Parietal lobe (tissue), 2 donors: ENCODE results near the gene ITGAL. TPM values are rescaled to one million over a fixed set of nuclear protein-coding genes. Genes with fewer than 3 reads are reported as not detected.

ENCODE experiments used
- small RNA-seq: library from RNA; depleted of rRNA; stranded (forward); fragments of <200 nt; gene quantifications from one replicate; pipeline ENCODE3, GENCODE V24; 2014; ENCODE audit warnings: low replicate concordance
- total RNA-seq: library from RNA; depleted of rRNA; stranded (reverse); fragments of >200 nt; gene quantifications from one replicate; pipeline ENCODE4 v1.2.3, GENCODE V29; 2014

ITGAL gene
- 1.3 TPM for total RNA-seq

DNA sequence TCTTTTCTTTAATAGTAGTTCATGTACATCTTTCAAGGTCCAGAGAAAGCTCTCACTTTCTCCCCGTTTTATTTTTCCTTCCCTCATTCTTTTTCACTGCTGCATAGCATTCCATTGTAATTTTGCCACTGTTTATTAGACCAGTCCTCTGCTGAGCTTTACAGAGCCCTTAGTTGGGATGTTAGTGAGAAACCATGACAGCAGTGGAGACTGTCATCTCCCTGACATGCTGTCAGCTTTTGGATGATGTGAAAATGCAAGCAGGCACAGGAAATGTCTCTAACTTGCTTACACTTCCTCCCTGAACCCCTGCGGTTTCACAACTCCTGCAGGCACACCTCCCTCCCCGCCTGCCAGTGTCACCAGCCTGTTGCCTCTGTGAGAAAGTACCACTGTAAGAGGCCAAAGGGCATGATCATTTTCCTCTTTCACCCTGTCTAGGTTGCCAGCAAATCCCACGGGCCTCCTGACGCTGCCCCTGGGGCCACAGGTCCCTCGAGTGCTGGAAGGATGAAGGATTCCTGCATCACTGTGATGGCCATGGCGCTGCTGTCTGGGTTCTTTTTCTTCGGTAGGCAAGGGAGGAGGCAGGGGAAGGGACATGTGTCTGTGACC lies at the start of gene ITGAL:
ITGAL (plus strand) TSS at position 415 of the 615 bp plus-strand sequence; CDS start at position 511, 96 bp downstream.

DNA sequence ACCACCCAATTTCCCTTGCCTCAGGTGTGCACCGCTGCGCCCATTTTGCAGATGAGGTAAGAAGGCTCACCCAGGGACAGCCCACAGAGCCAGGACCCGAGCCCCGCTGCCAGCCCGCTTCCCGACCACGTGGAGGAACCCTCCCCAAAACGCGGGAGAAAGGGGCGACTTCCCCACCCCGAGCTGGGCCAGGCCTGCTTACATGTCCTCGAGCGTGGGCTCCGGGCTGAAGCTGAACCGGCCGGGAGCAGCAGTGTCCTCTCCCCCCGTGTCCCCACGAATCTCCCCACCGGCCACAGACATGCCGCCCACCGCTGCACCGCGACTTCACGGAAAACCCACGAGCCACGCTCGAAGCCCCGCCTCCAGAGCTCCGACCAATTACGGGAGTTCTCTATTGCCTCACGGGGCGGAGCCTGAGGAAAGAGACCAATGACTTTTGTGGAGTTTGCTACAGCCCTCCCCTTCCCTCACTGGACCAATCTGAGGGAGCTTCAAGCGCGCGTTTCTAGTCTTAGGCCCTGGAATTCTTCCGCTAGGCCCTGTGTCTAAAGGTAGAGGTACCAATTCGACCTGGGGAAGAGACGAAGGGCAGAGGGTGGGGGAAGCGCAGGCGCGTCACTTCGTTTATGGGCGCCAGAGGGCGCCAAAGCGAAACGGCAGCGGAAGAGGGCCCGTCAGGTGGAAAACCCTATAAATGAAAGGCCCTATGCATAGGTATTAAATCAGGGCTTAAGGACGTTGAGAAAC lies 42.7 kb upstream of the ITGAL start, which contains the start of gene DCTPP1:
DCTPP1 (minus strand) TSS at position 353 of the 750 bp plus-strand sequence; CDS start at position 303, 50 bp downstream.

DNA sequence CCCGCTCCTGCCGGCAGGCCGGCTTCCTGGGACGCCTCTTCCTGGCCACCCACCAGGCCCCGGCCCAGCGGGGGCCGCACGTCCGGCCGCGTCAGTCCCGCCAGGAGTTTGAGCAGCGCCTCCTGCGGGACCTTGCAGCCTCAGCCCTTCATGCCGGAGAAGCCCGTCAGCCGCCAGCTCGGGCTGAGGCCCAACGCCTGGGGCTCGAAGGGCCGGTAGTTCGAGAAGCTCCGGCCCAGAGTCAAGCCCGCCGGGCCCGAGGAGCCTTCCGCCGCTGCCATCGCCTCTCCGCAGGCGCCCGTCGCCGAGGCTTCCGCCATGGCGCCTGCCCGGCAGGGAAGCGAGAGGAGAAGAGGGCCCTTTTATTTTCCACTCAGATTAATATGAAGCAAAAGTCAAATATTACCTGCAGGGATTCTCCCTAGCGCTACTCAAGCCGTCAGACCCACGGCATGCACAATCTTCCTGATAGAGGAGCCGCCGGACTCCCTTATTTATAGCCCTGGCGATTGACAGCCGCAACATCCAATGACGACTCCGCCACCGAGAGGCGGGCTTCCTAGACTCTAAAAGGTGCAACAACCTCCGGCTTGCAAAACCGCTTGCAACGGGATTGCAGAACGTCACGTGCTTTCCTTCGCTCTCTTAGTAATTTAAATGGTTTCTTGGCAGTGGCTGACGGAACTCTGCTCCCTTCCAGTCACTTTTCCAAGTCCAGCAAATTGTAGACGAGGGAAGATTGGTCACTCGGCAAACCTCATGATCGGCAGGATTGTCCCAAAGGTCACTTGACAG lies 26.9 kb upstream of the ITGAL start, which contains the start of gene SEPHS2:
SEPHS2 (minus strand) TSS at position 467 of the 795 bp plus-strand sequence; CDS start at position 320, 147 bp downstream.

DNA sequence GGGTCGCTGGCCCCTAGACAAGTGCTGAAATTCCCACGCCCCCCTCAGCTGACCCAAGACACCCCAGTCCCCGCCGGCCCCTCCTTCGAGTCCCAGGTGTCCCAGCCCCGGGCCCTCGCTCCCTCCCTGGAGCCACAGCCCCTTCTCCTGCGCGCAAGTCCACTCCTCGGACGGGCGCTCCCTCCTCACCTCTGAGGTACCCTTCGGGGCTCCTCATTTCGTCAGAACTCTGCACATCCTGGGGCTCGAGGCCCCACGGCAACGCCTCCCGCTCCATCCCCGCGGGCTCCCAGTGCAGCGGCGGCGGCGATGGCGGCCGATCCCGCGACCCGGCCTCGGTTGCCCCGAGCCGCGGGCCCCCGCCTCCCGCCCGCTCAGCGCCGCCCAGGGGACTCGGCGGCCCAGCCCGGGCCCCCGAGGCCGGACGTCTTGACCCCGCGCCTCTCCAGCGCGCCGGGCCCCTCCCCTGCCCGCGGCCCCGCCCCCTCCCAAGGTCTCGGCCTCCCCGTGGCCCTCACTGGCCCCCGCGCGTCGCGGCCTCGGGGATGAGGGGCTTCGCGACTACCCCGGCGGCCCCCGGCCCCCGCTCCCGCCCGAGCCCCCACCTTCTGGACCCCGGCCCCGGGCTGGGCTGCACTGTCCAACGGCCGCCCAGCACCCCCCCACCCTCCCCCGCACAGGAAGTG lies 53.7 kb downstream of the ITGAL start, which contains the start of gene ZNF768:
ZNF768 (minus strand) TSS at position 430 of the 686 bp plus-strand sequence; CDS start at position 277, 153 bp downstream.

DNA sequence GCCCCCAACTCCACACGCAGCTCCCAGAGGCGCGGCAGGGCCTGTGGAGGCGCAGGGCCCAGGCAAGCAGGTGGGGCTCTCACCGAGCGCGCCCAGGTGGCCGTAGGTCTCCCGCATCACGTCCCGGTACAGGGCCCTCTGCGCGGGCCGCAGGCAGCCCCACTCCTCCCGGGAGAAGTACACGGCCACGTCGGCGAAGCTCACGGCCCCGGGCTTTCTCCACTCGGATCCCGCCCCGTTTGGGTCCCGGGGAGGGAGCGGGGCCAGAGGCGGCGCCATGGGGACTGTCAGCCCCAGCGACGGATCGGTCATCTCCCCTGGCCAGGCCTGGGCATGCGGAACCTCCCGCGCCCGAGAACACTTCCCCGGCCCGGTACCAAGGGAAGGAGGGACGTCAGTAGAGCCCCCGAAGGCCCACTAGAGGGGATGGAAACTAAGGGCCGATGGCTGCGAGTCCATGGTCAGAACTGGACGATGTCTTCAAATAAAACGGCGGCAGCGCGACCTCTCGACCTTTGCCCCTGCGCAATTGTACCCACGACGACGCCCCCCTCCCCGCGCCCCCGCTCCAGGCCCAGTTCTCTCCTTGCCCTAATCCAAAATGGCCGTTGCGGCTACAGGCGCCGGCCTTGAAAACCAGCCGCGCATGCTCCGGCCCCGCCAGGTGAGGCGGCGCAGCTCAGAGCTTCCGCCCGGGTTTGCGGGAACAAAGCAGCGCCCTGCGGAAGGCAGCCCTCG lies 62.0 kb downstream of the ITGAL start, which contains the start of gene ZNF747:
ZNF747 (minus strand) TSS at position 491 of the 738 bp plus-strand sequence; CDS start at position 312, 179 bp downstream.

DNA sequence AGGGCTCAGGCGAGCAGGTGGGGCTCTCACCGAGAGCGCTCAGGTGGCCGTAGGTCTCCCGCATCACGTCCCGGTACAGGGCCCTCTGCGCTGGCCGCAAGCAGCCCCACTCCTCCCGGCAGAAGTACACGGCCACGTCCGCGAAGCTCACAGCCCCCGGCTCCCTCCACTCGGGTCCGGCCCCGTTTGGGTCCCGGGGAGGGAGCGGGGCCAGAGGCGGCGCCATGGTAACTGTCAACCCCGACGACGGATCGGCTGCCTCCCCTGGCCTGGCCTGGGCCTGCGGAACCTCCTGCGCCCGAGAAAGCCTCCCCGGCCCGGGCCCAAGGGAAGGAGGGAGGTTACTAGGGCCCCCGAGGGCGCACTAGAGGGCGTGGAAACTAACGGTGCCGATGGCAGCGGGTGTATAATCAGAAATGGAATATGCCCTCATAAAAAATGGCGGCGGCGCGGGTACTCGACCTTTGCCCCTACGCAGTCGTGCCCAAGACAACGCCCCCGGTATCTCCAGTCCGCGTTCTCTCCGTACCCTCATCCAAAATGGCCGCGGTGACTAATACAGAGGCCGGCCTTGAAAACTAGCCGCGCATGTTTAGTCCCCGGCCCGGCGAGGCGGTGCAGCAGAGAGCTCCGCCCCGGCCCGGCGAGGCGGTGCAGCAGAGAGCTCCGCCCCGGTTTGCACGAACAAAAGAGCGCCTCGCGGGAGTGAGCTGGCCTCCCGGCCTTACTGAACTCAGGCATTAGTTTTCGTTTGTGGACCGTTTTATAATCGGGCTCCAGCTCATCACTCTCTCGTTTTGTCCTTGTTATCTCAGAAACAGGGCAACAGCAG lies 85.6 kb downstream of the ITGAL start, which contains the start of gene ZNF764:
ZNF764 (minus strand) TSS at position 418 of the 832 bp plus-strand sequence; CDS start at position 226, 192 bp downstream.

DNA sequence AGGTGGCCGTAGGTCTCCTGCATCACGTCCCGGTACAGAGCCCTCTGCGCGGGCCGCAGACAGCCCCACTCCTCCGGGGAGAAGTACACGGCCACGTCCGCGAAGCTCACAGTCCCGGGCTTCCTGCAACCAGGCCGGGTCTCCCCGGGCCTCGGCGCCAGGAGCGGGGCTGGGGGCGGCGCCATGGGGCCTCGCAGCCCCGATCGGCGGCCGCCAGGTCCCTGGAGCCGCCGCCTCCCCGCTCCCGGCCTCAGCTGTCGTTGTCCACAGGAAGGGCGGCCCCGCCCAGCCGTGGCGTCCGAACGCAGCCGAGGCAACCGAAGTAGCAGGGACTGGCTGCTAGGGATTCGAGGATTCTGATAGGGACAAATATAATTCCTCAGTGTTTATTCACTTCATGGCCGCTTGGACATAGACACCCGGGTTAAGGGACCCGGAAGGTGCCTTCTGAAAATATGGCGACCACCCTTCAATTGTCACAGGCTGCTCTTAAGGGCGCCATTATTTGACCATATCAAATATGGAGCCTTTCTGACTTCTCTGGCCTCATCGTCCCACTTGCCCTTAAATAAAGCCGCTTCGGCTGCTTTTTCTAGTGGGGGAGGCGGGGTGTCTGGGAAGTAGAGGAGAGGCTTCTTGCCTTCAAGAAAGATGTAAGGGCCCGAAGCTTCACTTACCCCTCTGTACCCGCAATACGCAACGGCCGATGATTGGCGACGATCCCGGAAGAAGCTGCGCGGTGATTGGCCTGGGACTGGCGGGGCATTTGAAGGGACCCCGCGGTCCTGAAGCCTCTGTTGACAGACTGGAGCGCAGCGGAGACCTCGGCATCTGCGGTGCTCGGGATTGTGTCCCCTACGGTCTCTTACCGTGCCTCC lies 99.1 kb downstream of the ITGAL start, which contains the start of gene ZNF688:
ZNF688 (minus strand) TSS at position 270 of the 878 bp plus-strand sequence; CDS start at position 185, 85 bp downstream.

Small RNA genes within 50 kb of the gene (small RNA-seq; reads per million reads assigned to genes)
- not detected for gene MIR4518
- not detected for gene RF00019
- gene RNU7-61P: not detected

Other genes with a start within 250 kb of the ITGAL start
- gene NPIPB13, start 224.3 kb upstream of the ITGAL start, total RNA-seq: 8.5 TPM
- 42.9 TPM for gene CD2BP2, start 117.4 kb upstream of the ITGAL start, total RNA-seq
- gene TBC1D10B, start 102.2 kb upstream of the ITGAL start, total RNA-seq: 33.2 TPM
- gene MYL11, start 97.9 kb upstream of the ITGAL start, total RNA-seq: not detected
- gene SEPTIN1, start 90.2 kb upstream of the ITGAL start, total RNA-seq: 0.94 TPM
- gene ZNF48, start 77.3 kb upstream of the ITGAL start, total RNA-seq: 31.0 TPM
- 11.6 TPM for gene ZNF771, start 65.1 kb upstream of the ITGAL start, total RNA-seq
- gene DCTPP1, start 42.7 kb upstream of the ITGAL start, total RNA-seq: 16.3 TPM
- gene SEPHS2, start 26.9 kb upstream of the ITGAL start, total RNA-seq: 8.1 TPM
- 20.0 TPM for gene ZNF768, start 53.8 kb downstream of the ITGAL start, total RNA-seq
- 13.5 TPM for gene ZNF747, start 62.1 kb downstream of the ITGAL start, total RNA-seq
- gene ZNF764, start 85.6 kb downstream of the ITGAL start, total RNA-seq: 13.8 TPM
- gene ZNF688, start 99.0 kb downstream of the ITGAL start, total RNA-seq: 11.3 TPM
- gene ZNF785, start 113.0 kb downstream of the ITGAL start, total RNA-seq: 33.2 TPM
- gene ZNF689, start 137.6 kb downstream of the ITGAL start, total RNA-seq: 11.0 TPM
- 16.3 TPM for gene PRR14, start 178.2 kb downstream of the ITGAL start, total RNA-seq
- gene FBRS, start 185.7 kb downstream of the ITGAL start, total RNA-seq: 26.0 TPM
- 47.3 TPM for gene SRCAP, start 226.4 kb downstream of the ITGAL start, total RNA-seq